PFSK-1 (cell line): ENCODE measurements around the gene FLT4.

ENCODE experiments used
- FOXP2 ChIP-seq: optimal IDR thresholded peaks from 2 replicates; pipeline ENCODE3; 2011; ENCODE audit warnings: borderline replicate concordance, control low read depth, inconsistent platforms; ENCODE audit not compliant: insufficient read depth; ENCODE audit errors: extremely low read length, extremely low read depth
- POLR2AphosphoS5 ChIP-seq: IDR thresholded peaks from 2 replicates; pipeline ENCODE4 v1.6.1; 2012; ENCODE audit warnings: low read depth, mild to moderate bottlenecking, control low read depth, low read length, moderate library complexity
- SIN3A ChIP-seq: IDR thresholded peaks from 2 replicates; pipeline ENCODE4 v1.6.1; 2012; ENCODE audit warnings: mild to moderate bottlenecking, low read length, moderate library complexity, borderline replicate concordance; ENCODE audit not compliant: insufficient read depth
- TAF1 ChIP-seq: IDR thresholded peaks from 2 replicates; pipeline ENCODE4 v1.6.1; 2012; ENCODE audit warnings: low read length, control low read depth, borderline replicate concordance; ENCODE audit not compliant: insufficient read depth
- TF ChIP-seq, protein P1 (sequence below), 2 experiments: IDR thresholded peaks; 2 replicates each; pipeline versions ENCODE4 v1.6.1 to v1.8.0; 2011 to 2012; ENCODE audit warnings: low read depth in 2 of 2, low read length in 2 of 2, control low read depth in 1 of 2, inconsistent platforms in 1 of 2, mild to moderate bottlenecking in 1 of 2, moderate library complexity in 1 of 2; ENCODE audit not compliant: insufficient read depth in 1 of 2

The FLT4 gene

DNA sequence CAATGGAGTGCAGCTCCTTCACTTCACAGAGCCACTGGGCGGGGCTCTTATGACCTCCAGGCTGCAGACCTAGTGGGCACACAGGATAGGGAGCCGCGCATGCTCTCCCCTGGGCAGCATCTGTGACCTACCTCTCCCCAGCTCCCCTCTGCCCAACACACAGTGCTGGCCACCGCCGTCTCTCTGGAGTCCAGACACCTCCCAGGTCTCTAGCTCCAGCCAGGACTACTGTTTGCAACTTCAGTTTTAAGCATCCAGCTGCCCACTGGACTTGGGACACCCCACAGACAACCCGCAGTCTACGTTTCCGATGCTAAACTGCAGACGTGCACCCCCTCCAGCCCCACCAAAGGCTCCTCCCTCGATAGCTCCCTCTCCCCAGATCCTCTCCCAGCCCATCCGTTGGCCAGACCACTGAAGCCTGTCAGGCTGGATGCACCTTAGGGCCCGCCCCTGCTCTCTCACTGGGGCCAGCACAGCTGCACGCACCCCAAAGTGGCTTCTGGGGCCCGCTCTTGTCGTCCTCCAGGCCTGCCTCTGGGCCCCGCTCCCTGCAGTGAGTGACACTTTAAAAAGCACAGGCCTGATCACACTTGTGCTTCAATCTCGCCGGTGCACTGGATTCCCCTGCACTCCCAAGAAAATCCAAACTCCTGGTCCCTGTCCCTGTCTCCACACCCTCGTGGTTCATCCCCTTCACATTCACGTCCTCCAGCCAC is 11.3 kb downstream of the FLT4 start:
- TF ChIP-seq, protein P1, sequence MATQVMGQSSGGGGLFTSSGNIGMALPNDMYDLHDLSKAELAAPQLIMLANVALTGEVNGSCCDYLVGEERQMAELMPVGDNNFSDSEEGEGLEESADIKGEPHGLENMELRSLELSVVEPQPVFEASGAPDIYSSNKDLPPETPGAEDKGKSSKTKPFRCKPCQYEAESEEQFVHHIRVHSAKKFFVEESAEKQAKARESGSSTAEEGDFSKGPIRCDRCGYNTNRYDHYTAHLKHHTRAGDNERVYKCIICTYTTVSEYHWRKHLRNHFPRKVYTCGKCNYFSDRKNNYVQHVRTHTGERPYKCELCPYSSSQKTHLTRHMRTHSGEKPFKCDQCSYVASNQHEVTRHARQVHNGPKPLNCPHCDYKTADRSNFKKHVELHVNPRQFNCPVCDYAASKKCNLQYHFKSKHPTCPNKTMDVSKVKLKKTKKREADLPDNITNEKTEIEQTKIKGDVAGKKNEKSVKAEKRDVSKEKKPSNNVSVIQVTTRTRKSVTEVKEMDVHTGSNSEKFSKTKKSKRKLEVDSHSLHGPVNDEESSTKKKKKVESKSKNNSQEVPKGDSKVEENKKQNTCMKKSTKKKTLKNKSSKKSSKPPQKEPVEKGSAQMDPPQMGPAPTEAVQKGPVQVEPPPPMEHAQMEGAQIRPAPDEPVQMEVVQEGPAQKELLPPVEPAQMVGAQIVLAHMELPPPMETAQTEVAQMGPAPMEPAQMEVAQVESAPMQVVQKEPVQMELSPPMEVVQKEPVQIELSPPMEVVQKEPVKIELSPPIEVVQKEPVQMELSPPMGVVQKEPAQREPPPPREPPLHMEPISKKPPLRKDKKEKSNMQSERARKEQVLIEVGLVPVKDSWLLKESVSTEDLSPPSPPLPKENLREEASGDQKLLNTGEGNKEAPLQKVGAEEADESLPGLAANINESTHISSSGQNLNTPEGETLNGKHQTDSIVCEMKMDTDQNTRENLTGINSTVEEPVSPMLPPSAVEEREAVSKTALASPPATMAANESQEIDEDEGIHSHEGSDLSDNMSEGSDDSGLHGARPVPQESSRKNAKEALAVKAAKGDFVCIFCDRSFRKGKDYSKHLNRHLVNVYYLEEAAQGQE (IDR thresholded peaks at IDR 0.05; ENCODE audit: insufficient read depth in 1 of 2, low read depth in 2 of 2, low read length in 2 of 2) = no peak
- no peak for TF ChIP-seq POLR2AphosphoS5
- TF ChIP-seq FOXP2 = no peak
- no peak for TF ChIP-seq SIN3A
- TF ChIP-seq TAF1 = no peak

DNA sequence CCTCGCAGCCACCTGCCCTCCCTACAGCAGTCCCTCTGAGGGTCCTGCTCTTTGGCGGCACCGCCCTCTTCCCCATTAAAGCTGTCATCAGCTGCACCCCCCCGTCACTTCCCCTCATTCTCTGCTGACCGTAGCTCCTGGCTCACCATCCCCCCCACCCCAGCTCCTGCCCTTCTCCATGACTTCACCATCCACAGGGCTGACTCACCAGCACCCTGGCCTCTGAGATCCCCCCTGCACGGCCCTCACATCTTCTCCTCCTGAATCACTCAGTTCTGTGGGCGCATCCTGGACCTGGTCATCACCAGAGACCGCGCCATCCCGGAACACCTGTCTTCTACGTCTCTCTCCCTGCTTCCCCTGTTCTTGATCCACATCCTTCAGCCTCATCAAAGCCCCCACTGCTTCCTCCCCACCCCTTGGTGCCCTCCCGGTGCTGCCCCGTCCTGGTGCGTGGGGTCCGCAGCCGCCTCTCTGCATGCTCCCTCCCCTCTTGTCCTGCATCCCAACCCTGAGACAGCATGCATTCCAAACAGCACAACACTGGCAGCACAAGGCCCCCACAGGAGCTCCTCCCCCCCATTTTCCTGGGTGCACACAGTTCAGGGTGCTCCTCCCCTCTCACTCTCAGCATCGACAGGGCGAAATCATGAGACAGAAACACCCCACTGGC is 12.9 kb downstream of the FLT4 start:
- TF ChIP-seq POLR2AphosphoS5 = no peak
- no peak for TF ChIP-seq SIN3A
- TF ChIP-seq, protein P1 (IDR thresholded peaks at IDR 0.05; ENCODE audit: insufficient read depth in 1 of 2, low read depth in 2 of 2, low read length in 2 of 2) = no peak

DNA sequence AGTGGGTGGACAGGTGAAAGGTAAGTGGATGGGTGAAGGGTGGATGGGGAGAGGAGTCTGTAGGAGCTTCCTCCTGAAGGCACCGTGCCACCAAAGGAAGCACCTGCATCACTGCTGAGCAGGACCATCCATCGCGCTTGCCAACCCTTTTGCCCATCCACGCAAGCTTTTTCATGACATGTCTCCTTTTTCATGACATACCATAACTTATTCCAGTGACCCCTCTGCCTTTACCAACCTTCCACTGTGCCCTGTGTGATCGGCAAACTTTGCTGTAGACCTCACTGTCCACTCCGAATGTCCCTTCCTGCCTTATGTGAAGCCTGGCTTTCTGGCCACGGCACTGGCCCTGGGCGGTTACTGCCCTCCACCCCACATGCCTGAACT is 13.4 kb downstream of the FLT4 start:
- TF ChIP-seq SIN3A (no peak), TAF1 (no peak), POLR2AphosphoS5 (no peak), FOXP2 (no peak)
- TF ChIP-seq, protein P1 (IDR thresholded peaks at IDR 0.05; ENCODE audit: insufficient read depth in 1 of 2, low read depth in 2 of 2, low read length in 2 of 2) = no peak

DNA sequence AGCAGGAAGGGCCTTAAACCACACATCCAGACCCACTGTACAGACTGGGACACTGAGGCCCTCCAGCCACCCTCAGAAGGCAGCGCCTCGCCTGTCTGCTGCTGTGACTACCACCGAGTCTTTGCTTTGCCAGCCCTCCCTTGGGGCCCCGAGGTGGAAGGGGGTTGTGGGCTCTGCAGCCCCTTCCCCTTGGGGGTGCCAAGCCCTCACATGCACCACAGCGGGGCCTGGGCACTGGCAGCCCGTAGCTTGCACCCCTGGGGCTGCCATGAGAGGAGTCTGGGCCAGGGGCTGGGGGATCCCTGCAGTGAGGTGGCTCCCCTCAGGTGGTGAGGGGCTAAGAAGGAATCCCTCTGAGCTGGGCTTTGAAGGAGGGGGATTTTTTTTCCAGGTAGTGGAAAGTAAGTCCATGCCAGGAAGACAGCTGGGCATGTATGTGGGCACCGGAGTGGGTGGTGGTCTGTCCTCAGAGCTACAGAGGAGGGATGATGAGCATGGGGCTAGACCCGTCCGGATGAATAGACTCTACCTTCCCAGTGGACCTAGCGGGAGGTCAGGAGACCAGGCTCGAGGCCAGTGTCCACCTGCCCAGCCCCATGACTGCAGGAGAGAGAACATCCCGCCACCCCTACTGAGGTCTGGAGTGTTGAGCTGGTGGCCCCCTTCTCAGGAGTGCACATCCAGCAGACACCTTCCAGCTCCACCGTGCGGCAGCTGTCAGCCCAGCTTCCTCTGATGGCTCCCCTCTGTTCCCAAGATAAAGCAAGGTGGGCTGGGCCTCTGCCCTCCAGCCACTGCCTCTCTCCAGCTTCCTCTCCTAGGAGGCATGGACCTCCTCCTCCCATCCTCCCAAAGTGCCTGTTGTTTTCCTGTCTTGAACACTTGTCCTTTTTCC is 15.9 kb downstream of the FLT4 start:
- TF ChIP-seq TAF1 = no peak

DNA sequence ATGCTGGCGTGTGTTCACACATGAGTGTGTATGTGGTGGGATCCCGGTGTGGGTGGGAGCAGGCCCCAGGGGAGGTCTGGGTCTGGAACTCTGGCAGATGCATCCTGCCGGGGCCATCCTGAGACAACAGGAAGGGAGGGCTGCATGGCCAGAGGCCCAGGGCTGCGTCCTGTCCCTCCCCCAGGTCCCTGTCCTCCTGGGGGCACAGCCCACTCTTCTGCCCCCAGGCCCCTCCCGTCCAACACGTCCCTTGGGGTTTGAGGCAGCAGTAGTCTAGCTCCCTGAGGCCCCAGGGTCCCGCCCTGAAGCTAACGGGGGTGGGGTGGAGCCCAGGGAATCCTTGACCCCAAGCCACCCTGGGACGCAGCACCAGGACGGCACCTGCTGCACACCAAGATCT is 16.6 kb downstream of the FLT4 start:
- TF ChIP-seq, protein P1 (IDR thresholded peaks at IDR 0.05; ENCODE audit: insufficient read depth in 1 of 2, low read depth in 2 of 2, low read length in 2 of 2) = no peak
- TF ChIP-seq SIN3A = no peak
